HepG2 (cell line): Measurements from ENCODE around the gene ZNF587B. TPM values are rescaled to one million over a fixed set of nuclear protein-coding genes. Genes with fewer than 3 reads are reported as not detected.

Experiments used
- ATAC-seq: fragments of 200-7000 bp; cut with Tn5 transposase; 3 replicates; pipeline ENCODE4 v1.9.1; 2020; ENCODE audit warnings: mild to moderate bottlenecking, moderate library complexity
- BruUV-seq: library from RNA; stranded (reverse); fragments of 400-500 nt; replicated peaks from 2 replicates; lab custom pipeline; 2021; lab: Mats Ljungman, UMichigan
- CTCF ChIA-PET: fragments of 300-600 bp; formaldehyde crosslinking; extraction: SDS; loops from one replicate; lab custom pipeline; 2021; ENCODE audit warnings: low total read pairs, inconsistent platforms, low intra/inter-chr PET ratio; lab: Yijun Ruan, JAX
- POLR2A ChIA-PET: fragments of 350-600 bp; sonication (Branson Sonifier 250); formaldehyde crosslinking; loops from one replicate; lab custom pipeline; 2020; ENCODE audit warnings: antibody characterized with exemption, inconsistent platforms; lab: Yijun Ruan, JAX
- DNase-seq: peaks from one replicate; pipeline ENCODE4 v3.0.0-alpha.2; 2015; ENCODE audit warnings: low spot score
- FAIRE-seq: peaks from 3 replicates; lab custom pipeline; 2011; peaks lifted over from hg19 to GRCh38; lab: Jason Lieb, UNC
- H2AFZ ChIP-seq: one replicate; pipeline ENCODE4 v1.6.1; 2011; ENCODE audit warnings: low read length, inconsistent platforms
- H3K27ac ChIP-seq: fragments of 300-600 bp; 3 replicates; pipeline ENCODE4 v1.8.0; 2011; ENCODE audit warnings: mixed run types, mild to moderate bottlenecking, mixed read lengths, low read length, inconsistent platforms; ENCODE audit not compliant: insufficient read depth; ENCODE audit errors: extremely low read length
- H3K27me3 ChIP-seq, 2 experiments: fragments of 200-600 bp in 1 of 2; 2 replicates in 1 of 2; 3 replicates in 1 of 2; pipeline versions ENCODE4 v1.6.0 to v1.8.0; 2011; ENCODE audit warnings: low read length in 2 of 2, mild to moderate bottlenecking in 2 of 2, moderate library complexity in 2 of 2, inconsistent platforms in 1 of 2; ENCODE audit not compliant: insufficient read depth in 2 of 2, control insufficient read depth in 1 of 2
- H3K36me3 ChIP-seq, 2 experiments: fragments of 200-600 bp in 1 of 2; replicated peaks in 1 of 2; 2 replicates in 1 of 2; 3 replicates in 1 of 2; pipeline versions ENCODE4 v1.5.1 to v1.8.0; 2011; ENCODE audit warnings: low read length in 2 of 2, inconsistent platforms in 1 of 2; ENCODE audit not compliant: insufficient read depth in 2 of 2, control insufficient read depth in 1 of 2
- H3K4me1 ChIP-seq: 2 replicates; pipeline ENCODE4 v1.5.1; 2012; ENCODE audit warnings: low read length, inconsistent platforms; ENCODE audit not compliant: insufficient read depth
- H3K4me2 ChIP-seq: 2 replicates; pipeline ENCODE4 v1.6.0; 2011; ENCODE audit warnings: low read depth, low read length, inconsistent platforms
- H3K4me3 ChIP-seq, 3 experiments: fragments of 200-600 bp in 1 of 3; sonication (generic), shearing (Covaris generic) in 1 of 3; replicated peaks in 1 of 3; 2 replicates each; pipeline ENCODE4 v1.5.1; 2011 to 2016; ENCODE audit warnings: low read length in 3 of 3, inconsistent platforms in 2 of 3, low read depth in 2 of 3, mild to moderate bottlenecking in 2 of 3, control low read depth in 1 of 3, mixed read lengths in 1 of 3; ENCODE audit not compliant: insufficient read depth in 1 of 3
- H3K79me2 ChIP-seq: one replicate; pipeline ENCODE4 v1.6.1; 2011; ENCODE audit warnings: low read length, inconsistent platforms; ENCODE audit not compliant: insufficient read depth
- H3K9ac ChIP-seq: 2 replicates; pipeline ENCODE4 v1.6.0; 2011; ENCODE audit warnings: mild to moderate bottlenecking, low read depth, low read length, inconsistent platforms; ENCODE audit not compliant: insufficient read depth
- H3K9me3 ChIP-seq: 2 replicates; pipeline ENCODE4 v1.5.1; 2012; ENCODE audit warnings: mild to moderate bottlenecking, low read length
- H4K20me1 ChIP-seq: 2 replicates; pipeline ENCODE4 v1.6.0; 2011; ENCODE audit warnings: inconsistent platforms, mild to moderate bottlenecking, low read length, moderate library complexity; ENCODE audit not compliant: insufficient read depth
- BCL3 ChIP-seq: sonication (generic); formaldehyde crosslinking; IDR thresholded peaks from 2 replicates; pipeline ENCODE4 v1.5.1; 2020; ENCODE audit warnings: mild to moderate bottlenecking, missing genetic modification reagents, moderate library complexity
- DBP ChIP-seq: sonication (generic); formaldehyde crosslinking; IDR thresholded peaks from 2 replicates; pipeline ENCODE4 v1.4.0; 2020; ENCODE audit warnings: missing genetic modification reagents; ENCODE audit errors: not compliant biosample characterization
- FOXK2 ChIP-seq: fragments of 450-650 bp; IDR thresholded peaks from 2 replicates; pipeline ENCODE4 v1.6.1; 2016
- KDM3A ChIP-seq: IDR thresholded peaks from 2 replicates; pipeline ENCODE4 v1.6.1; 2018; ENCODE audit warnings: low read depth, missing compliant biosample characterization
- NR0B2 ChIP-seq: sonication (generic); formaldehyde crosslinking; IDR thresholded peaks from 2 replicates; pipeline ENCODE4 v1.4.0; 2020; ENCODE audit warnings: mild to moderate bottlenecking, missing genetic modification reagents
- RBFOX2 ChIP-seq: fragments of 200-400 bp; formaldehyde crosslinking; IDR thresholded peaks from 2 replicates; pipeline ENCODE4 v1.6.1; 2017; ENCODE audit warnings: low read depth, mild to moderate bottlenecking, low read length
- SRY ChIP-seq: sonication (generic); formaldehyde crosslinking; IDR thresholded peaks from 2 replicates; pipeline ENCODE4 v1.8.0; 2022; ENCODE audit warnings: mild to moderate bottlenecking, missing genetic modification reagents
- ZNF180 ChIP-seq: sonication (generic); formaldehyde crosslinking; IDR thresholded peaks from 2 replicates; pipeline ENCODE4 v1.4.0; 2020; ENCODE audit warnings: low read depth, missing genetic modification reagents, borderline replicate concordance
- ZNF644 ChIP-seq: IDR thresholded peaks from 2 replicates; pipeline ENCODE4 v1.6.1; 2016; ENCODE audit warnings: low read depth
- ZSCAN22 ChIP-seq: sonication (generic); formaldehyde crosslinking; IDR thresholded peaks from 2 replicates; pipeline ENCODE4 v1.4.0; 2020; ENCODE audit warnings: mild to moderate bottlenecking, missing genetic modification reagents
- ZSCAN5A ChIP-seq: sonication (generic); formaldehyde crosslinking; IDR thresholded peaks from 2 replicates; pipeline ENCODE4 v1.8.0; 2022; ENCODE audit warnings: mild to moderate bottlenecking, missing genetic modification reagents, borderline replicate concordance
- WGBS: methylation state at CpG from one replicate; pipeline ENCODE4 v1.1.6; 2017; ENCODE audit warnings: low lambda C conversion rate; 5-methylcytosine and 5-hydroxymethylcytosine counted together
- in situ Hi-C: cut with HindIII; loops from 2 replicates; pipeline ENCODE4 v1.10.0; 2017; ENCODE audit warnings: low pct_unique_long_range_greater_than_20kb; ENCODE audit not compliant: extremely low pct_ligation_motif_present
- intact Hi-C: fragments of 100-400 bp; cut with micrococcal nuclease; formaldehyde crosslinking; loops from one replicate; pipeline ENCODE4 v1.10.0; 2022; ENCODE audit not compliant: unreplicated experiment
- polyA plus RNA-seq, 8 experiments: library from polyadenylated mRNA; depleted of rRNA in 3 of 8; stranded (reverse) in 7 of 8; unstranded in 1 of 8; fragments of >200 nt; fragmentation: Illumina TruSeq in 4 of 8; extraction: Trizol in 4 of 8; gene quantifications; 2 replicates each; pipeline versions ENCODE4 v1.2.1 to v1.2.3, GENCODE V29; 2011 to 2016; ENCODE audit warnings: low read depth in 4 of 8, missing spikeins in 1 of 8, mixed read lengths in 1 of 8; ENCODE audit not compliant: insufficient read depth in 1 of 8
- total RNA-seq, 5 experiments: library from RNA; depleted of rRNA; stranded (reverse); fragments of >200 nt; fragmentation: Illumina TruSeq; extraction: Trizol; gene quantifications; 2 replicates each; pipeline ENCODE4 v1.2.3, GENCODE V29; 2016; ENCODE audit warnings: low read depth in 1 of 5
- TF ChIP-seq, protein P1 (sequence below): sonication (generic); formaldehyde crosslinking; IDR thresholded peaks from 2 replicates; pipeline ENCODE4 v1.4.0; 2020; ENCODE audit warnings: missing genetic modification reagents

Gene ZNF587B
- total and polyA plus RNA-seq, 2 of the 13 experiments (the other 11 are each of a cell fraction or from before 2014, with no cell fraction given): 5.2 to 29.9 TPM

GRCh38 chr19:57825511-57825910, 4.6 kb upstream of the ZNF587B start:
- CTCF ChIA-PET: no interaction called here
- Histone ChIP-seq H3K27ac (no peak overlapping the region), H2AFZ (no peak overlapping the region), H3K4me2 (no peak overlapping the region), H3K27me3 (no peaks in the 10 kb centered on the region), H3K4me1 (peaks cover 77% of the 10 kb centered on the region), H3K9ac (no peak overlapping the region), H3K4me3 (no peak overlapping the region), H3K9me3 (no peaks in the 10 kb centered on the region), H4K20me1 (peaks cover 16% of the 10 kb centered on the region; the same call in 1 of the 2 replicates), H3K79me2 (peaks cover 78% of the 10 kb centered on the region), H3K36me3 (peaks cover 2 to 18% of the 10 kb centered on the region in 2 experiments; a peak in 2 of 5 replicates)
- ATAC-seq: no peak
- FAIRE-seq: no peak
- in situ Hi-C loops (no loop called here), intact Hi-C loops (loop anchor here (10.0 kb wide), 1 partner anchor 329 kb away; the partner anchor contains the start of gene ZNF329)
- BruUV-seq: no TSS peak
- WGBS: 92% methylated on average over 6 of the region's 6 CpGs
- DNase-seq: no peak
- POLR2A ChIA-PET: no interaction called here
- TF ChIP-seq RBFOX2 (no peak), DBP (no peak), ZSCAN22 (CRISPR knock-in tag) (no peak), NR0B2 (CRISPR knock-in tag) (no peak), ZNF644 (CRISPR knock-in tag) (no peak), KDM3A (CRISPR knock-in tag) (no peak), FOXK2 (no peak), ZNF180 (CRISPR knock-in tag) (no peak), ZSCAN5A (CRISPR knock-in tag) (no peak), BCL3 (no peak), SRY (CRISPR knock-in tag) (no peak)
- TF ChIP-seq, protein P1, sequence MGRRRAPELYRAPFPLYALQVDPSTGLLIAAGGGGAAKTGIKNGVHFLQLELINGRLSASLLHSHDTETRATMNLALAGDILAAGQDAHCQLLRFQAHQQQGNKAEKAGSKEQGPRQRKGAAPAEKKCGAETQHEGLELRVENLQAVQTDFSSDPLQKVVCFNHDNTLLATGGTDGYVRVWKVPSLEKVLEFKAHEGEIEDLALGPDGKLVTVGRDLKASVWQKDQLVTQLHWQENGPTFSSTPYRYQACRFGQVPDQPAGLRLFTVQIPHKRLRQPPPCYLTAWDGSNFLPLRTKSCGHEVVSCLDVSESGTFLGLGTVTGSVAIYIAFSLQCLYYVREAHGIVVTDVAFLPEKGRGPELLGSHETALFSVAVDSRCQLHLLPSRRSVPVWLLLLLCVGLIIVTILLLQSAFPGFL (CRISPR knock-in tag): no peak
